GM19328 (cell line): Measurements from ENCODE around the gene PREX1.
A peak's percentile ranks its signal among the peaks of the same experiment; 100 is the strongest.
"Not testable (repeated sequence)": the region's sequence is repeated elsewhere in the genome, so short reads cannot be mapped to it uniquely, and the experiment has no call there.

Experiments
- ATAC-seq: cut with Tn5 transposase; IDR thresholded peaks from one replicate; pipeline ENCODE4 v1.9.1; 2021; ENCODE audit warnings: mild to moderate bottlenecking, moderate library complexity; ENCODE audit not compliant: unreplicated experiment

The PREX1 gene

GRCh38 chr20:48846516-48847492, 19.0 kb upstream of the PREX1 start:
- ATAC-seq, result peak; percentile 84

DNA sequence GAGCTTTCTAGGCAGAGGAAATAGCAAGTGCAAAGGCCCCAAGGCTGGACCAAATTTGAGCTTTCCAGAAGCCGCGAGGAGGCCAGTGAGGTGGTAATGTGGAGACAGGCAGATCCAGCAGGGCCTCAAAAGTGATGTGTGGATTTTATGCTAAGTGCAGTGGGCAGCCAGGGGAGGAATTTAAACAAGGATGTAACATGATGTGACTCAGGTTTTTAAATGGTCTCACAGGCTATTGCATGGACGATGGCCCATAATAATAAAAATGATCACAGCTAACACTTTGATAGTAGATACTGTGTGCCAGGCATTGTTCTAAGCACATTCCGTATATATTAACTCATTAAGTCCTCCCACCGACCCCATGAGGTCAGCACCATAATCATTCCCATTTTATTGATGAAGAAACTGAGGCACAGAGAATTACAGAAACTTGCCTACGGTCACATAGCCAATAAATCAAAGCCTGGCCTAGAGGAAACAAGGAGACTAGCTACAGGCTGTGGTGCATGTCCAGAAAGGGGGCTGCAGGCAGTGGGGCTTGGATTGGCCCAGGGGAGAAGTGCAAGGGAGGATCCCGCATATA, 18.0 kb upstream of the PREX1 start:
- ATAC-seq, result no peak

- ATAC-seq, result no peak
These were observed 17.2 kb upstream of the PREX1 start for GRCh38 chr20:48844996-48845395.

GRCh38 chr20:48843896-48844295, 16.1 kb upstream of the PREX1 start:
- not testable (repeated sequence) for ATAC-seq

DNA sequence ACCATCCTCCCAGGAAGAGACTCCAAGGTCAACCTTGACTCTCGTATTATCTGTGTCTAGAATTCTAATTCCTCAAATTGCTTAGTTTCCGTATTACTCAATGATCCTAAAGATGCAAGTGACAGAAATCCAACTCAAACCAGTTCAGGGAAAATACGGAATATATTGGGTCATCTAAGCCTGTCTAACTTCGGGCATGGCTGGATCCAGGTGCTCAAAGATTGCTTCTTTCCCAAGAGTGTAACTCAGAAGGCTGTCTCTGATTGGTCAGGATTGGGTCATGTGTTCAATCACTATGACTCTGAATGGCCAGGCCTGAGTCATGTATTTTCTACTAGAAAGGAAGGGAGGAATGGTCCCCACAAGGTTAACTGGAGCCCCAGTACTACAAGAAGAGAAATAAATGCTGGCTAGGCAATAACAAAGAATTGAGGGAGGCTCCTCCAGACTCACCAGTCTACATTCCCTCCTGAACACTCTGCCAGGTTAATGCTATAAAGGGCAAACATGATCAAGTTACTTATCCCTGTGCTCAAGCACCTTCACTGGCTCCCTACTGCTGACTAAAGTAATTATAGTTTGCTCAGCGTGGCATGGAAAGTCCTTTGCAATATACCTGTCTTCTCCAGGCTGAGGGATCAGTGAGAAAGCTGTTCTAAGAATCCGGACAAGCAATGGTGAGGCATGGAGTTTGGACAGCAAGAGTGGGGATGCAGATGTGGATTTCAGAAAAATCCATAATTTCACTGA, 15.4 kb upstream of the PREX1 start:
- no peak for ATAC-seq

DNA sequence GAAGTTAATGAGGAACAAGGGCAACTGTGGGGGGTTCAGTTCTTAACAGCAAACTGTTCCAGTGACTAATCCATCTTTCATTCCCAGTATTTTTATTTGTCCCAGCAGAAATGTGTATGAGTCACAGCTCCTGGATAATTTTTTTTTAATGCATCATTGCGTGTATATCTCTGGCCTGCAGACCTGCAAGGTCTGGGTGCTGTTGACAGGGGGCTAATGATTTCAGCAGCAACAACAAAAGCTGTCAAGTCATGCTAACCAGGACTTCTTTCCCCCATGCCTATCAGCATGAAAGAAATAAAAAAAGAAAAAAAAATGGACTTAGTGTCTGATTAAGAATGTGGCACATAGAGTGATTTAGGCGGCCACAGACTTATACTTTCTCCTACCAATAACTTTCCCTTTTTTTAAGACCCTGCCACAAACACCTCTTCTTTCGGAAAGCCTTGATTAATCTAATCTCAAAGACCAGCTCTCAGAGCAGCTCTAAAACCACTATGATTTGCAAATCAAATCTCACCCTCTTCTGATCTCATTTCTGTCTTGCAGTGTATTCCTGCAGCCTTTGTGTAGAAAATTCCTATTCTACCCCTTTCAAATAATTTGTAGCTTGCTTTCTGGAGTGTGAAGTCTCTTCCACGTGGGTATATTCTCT, 14.2 kb upstream of the PREX1 start:
- no peak for ATAC-seq

GRCh38 chr20:48841196-48841874, 13.5 kb upstream of the PREX1 start:
- no peak for ATAC-seq

- no peak for ATAC-seq
These were observed 11.5 kb upstream of the PREX1 start for GRCh38 chr20:48839154-48839917.

GRCh38 chr20:48837014-48837413, 9.2 kb upstream of the PREX1 start:
- no peak for ATAC-seq

- ATAC-seq, result no peak
These were observed 7.6 kb upstream of the PREX1 start for GRCh38 chr20:48835390-48835789.

- no peak for ATAC-seq
These were observed 6.5 kb upstream of the PREX1 start for GRCh38 chr20:48834278-48834677.

DNA sequence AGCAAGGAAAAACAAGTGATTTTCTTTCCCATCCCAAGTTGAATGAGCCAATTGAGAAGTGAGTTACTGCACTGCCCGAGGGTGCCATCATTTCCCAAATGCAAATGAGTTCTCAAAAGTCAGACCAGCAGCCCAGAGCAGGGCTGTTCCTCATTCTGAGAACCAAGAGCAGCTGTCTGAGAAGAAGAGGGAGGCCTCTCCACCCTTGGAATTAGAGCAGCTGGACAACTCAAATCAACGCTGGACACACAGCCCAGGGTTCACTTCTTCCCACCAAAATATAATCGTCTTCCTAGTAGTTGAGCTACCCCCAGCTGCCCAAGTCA, 4.6 kb upstream of the PREX1 start:
- ATAC-seq, result no peak

DNA sequence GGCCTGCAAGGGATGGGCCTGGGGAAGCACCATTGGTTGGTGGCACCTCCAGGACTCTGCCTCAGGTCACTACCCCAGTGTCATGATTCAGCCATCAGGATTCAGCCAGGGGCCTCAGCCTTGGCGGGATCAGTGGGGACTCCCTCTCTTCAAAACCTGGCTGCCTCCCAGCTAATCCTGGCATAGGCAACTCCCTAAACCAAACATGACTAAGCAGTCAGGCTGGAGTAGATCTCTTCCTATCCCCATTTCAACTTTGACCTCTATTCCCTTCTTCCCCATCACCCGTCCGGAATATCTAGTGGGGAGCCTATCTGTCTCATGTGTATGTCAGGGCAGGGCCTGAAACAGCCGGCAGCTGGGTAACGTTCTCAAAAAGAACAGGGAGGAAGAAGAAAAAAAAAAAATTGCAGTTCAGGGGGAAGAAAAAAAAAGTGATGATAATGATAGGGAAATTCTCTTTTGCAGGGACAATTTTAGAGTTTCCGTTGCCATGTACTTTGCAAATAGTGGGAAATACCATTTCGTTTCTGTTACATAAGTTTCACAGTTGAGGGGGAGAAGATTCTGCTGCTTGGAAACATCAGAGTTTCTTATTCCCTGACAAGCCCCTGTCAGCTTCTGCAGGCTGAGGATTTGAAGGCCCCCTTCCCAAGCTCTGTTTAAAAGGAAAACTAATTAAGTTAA, 4.1 kb upstream of the PREX1 start:
- ATAC-seq, result no peak

GRCh38 chr20:48830826-48831318, 3.1 kb upstream of the PREX1 start:
- ATAC-seq, result no peak

DNA sequence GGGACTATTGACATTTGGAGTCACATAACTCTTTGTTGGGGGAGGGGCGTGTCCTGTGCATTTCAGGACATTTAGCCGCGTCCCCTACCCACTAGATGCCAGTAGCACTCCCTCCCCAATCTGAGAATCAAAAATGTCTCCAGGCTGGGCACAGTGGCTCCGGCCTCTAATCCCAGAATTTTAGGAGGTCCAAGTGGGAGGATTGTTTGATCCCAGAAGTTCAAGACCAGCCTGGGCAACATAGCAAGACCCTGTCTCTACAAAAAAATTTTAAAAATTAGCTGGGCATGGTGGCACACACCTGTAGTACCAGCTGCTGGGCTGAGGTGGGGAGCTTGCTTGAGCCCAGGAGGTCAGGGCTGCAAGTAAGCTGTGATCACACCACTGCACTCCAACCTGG, 2.1 kb upstream of the PREX1 start:
- ATAC-seq, result no peak

- no peak for ATAC-seq
These were observed 1.1 kb upstream of the PREX1 start for GRCh38 chr20:48828734-48829460.

GRCh38 chr20:48826883-48827771, 672 bp downstream of the PREX1 start:
- ATAC-seq, result peak; percentile 10
